Right atrium auricular region (tissue), 2 donors: ENCODE data around the gene GMCL2. TPM values are rescaled to one million over a fixed set of nuclear protein-coding genes. Genes with fewer than 3 reads are reported as not detected.

ENCODE experiments used
- DNase-seq: peaks from one replicate; pipeline ENCODE4 v3.0.0-alpha.2; 2019; ENCODE audit warnings: low spot score
- H3K27ac ChIP-seq, 2 donors: fragments of 200-600 bp; sonication (generic); 1 replicate in 1 of 2; 2 replicates in 1 of 2; pipeline ENCODE4 v1.5.1; 2016 to 2019
- H3K27me3 ChIP-seq, 2 donors: fragments of 200-600 bp; sonication (generic); one replicate each; pipeline versions ENCODE4 v1.5.1 to v1.6.0; 2017 to 2019
- H3K36me3 ChIP-seq: fragments of 200-600 bp; sonication (generic); one replicate; pipeline ENCODE4 v1.5.1; 2016
- H3K4me1 ChIP-seq, 2 donors: fragments of 200-600 bp; sonication (generic); one replicate each; pipeline versions ENCODE4 v1.5.1 to v1.6.0; 2017 to 2019
- H3K4me3 ChIP-seq, 2 donors: fragments of 200-600 bp; sonication (generic); 1 replicate in 1 of 2; 2 replicates in 1 of 2; pipeline ENCODE4 v1.5.1; 2017 to 2019; ENCODE audit warnings: mild to moderate bottlenecking in 1 of 2, moderate library complexity in 1 of 2
- H3K9me3 ChIP-seq, 2 donors: fragments of 200-600 bp; sonication (generic); one replicate each; pipeline ENCODE4 v1.5.1; 2019
- total RNA-seq, 2 donors: library from RNA; depleted of rRNA; stranded (reverse); fragments of >200 nt; gene quantifications; one replicate each; pipeline ENCODE4 v1.1.0, GENCODE V29; 2016
- TF ChIP-seq, protein P1 (sequence below), 2 donors: fragments of 200-600 bp; sonication (generic); IDR thresholded peaks; one replicate each; pipeline ENCODE4 v1.5.1; 2019; ENCODE audit warnings: antibody characterized with exemption in 2 of 2

GMCL2 gene
- total RNA-seq, 2 donors from 2014 or later = not detected

DNA sequence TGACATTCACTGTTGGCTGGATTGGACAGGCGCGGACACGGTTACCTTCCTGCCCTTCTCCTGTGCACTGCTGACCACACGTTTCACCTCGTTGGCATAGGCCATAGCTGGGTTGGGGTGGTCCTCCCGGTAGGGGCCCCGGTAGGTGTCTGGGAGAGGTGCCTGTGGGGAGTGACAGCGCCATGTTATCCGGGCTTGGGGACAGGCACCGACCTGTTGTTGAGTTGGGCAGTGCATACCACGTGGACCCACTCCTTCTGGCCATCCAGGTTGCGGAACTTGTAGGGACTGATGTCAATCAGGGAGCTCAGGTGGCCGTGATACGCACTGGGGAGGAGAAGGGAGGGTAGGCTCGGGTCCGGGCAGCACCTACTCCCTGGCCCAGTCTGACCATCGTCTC, 37.2 kb upstream of the GMCL2 start:
- H3K27me3 ChIP-seq = no peaks in the 10 kb centered on the region
- H3K27ac ChIP-seq = no peak overlapping the region
- peaks cover 36% of the 10 kb centered on the region for H3K36me3 ChIP-seq
- peaks cover 0 to 4% of the 10 kb centered on the region in 2 donors for H3K4me1 ChIP-seq
- H3K4me3 ChIP-seq = no peak overlapping the region
- H3K9me3 ChIP-seq = no peaks in the 10 kb centered on the region
- DNase-seq = no peak
- TF ChIP-seq, protein P1, sequence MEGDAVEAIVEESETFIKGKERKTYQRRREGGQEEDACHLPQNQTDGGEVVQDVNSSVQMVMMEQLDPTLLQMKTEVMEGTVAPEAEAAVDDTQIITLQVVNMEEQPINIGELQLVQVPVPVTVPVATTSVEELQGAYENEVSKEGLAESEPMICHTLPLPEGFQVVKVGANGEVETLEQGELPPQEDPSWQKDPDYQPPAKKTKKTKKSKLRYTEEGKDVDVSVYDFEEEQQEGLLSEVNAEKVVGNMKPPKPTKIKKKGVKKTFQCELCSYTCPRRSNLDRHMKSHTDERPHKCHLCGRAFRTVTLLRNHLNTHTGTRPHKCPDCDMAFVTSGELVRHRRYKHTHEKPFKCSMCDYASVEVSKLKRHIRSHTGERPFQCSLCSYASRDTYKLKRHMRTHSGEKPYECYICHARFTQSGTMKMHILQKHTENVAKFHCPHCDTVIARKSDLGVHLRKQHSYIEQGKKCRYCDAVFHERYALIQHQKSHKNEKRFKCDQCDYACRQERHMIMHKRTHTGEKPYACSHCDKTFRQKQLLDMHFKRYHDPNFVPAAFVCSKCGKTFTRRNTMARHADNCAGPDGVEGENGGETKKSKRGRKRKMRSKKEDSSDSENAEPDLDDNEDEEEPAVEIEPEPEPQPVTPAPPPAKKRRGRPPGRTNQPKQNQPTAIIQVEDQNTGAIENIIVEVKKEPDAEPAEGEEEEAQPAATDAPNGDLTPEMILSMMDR (IDR thresholded peaks at IDR 0.05) = no peak

DNA sequence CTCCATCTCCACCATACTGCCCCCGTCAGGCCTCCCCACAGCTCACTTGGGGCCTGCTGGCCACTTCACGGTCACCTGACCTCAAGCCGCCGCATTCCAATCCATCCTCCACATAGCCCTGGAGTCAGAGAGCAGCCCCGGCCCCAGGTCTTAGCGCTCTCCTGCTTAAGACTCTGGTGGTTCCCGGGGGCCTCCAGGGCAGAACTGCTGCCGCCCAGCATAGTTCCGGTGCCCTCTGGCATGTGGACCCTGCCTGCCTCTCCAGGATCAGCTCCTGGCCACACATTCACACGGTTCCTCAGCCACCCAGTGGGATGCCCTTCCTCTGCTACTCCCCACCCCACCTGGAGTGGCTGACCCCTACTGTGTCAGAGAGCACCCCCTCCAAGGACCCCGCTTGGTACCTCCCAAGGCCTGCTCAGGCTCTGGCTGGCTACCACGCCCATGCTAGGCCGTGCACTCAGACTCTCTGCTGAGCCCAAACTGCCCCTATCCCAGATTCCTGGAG, 36.7 kb upstream of the GMCL2 start:
- Histone ChIP-seq H3K27me3 (no peaks in the 10 kb centered on the region), H3K4me1 (peaks cover 0 to 4% of the 10 kb centered on the region in 2 donors), H3K36me3 (peaks cover 35% of the 10 kb centered on the region), H3K9me3 (no peaks in the 10 kb centered on the region), H3K4me3 (no peak overlapping the region), H3K27ac (no peak overlapping the region)
- TF ChIP-seq, protein P1 (IDR thresholded peaks at IDR 0.05) = no peak
- DNase-seq = no peak

DNA sequence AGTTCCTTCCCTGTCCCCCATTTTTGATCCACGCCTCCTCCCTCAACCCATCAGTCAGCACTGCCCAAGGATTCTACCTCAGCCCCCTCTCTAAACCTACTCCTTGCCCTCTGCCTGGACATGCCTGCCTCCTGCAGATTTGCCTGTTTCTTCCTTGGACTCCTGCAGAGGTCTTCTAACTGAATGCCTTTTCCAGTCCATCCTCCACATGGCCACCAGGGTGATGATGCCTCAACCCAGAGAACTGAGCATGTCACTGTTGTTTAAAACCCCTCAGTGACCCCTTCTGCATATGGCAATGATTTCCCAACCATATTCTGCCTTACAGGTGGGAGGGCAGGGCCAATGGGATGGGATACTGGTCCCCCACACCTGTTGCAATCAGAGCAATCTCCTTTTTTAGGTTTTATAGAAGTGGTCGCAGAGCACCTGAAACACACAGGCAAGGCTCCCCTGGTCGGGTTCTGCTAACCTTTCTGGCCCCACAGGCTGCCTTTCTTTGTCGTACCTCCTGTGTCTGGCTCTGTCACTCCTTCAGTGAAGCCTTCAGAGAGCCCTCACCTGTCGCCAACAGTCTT, 36.1 kb upstream of the GMCL2 start:
- Histone ChIP-seq H3K27ac (no peak overlapping the region), H3K4me3 (no peak overlapping the region), H3K9me3 (no peaks in the 10 kb centered on the region), H3K4me1 (peaks cover 0 to 4% of the 10 kb centered on the region in 2 donors), H3K36me3 (peaks cover 35% of the 10 kb centered on the region), H3K27me3 (no peaks in the 10 kb centered on the region)
- no peak for DNase-seq
- TF ChIP-seq, protein P1 (IDR thresholded peaks at IDR 0.05) = no peak

DNA sequence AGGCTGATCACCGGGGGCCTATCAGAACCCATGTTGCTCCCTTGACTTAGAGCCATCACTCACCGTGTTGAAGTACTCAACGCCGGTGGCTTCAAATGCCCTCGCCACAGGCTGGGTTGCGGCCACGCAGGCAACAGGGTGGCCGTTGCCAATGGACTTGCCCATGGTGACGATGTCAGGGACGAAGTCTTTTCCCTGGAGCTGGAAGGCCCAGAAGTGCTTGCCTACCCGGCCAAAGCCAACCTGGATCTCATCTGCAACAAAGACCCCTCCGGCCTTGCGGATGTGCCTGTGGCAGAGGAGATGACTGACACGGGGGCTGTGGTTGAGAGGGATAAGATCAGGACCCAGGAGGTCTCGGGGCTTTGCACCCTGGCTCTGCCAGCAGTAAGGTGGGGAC, 35.1 kb upstream of the GMCL2 start:
- Histone ChIP-seq H3K4me3 (no peak overlapping the region), H3K27me3 (no peaks in the 10 kb centered on the region), H3K4me1 (peaks cover 0 to 4% of the 10 kb centered on the region in 2 donors), H3K27ac (no peak overlapping the region), H3K36me3 (peaks cover 27% of the 10 kb centered on the region), H3K9me3 (no peaks in the 10 kb centered on the region)
- DNase-seq = no peak
- TF ChIP-seq, protein P1 (IDR thresholded peaks at IDR 0.05) = no peak

DNA sequence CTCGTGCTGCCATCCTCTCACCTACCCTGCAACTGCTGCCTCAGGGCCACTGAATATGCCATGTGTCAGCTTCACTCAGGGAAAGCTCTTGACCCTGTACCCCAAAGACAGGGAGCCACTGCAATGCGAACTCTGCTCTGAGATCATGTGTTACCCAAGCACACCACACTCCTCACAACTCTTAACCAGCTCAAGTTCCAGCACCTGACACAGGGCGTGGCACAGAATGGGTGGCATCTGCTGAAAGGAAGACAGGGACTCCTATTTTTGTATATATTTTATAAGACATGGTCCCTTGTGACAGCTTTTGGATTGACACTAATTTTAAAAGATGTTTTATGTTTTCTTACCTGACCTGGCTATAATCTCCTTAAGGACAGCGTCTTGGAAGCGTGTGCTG, 34.7 kb upstream of the GMCL2 start:
- Histone ChIP-seq H3K27ac (no peak overlapping the region), H3K4me3 (no peak overlapping the region), H3K27me3 (no peaks in the 10 kb centered on the region), H3K4me1 (peaks cover 0 to 4% of the 10 kb centered on the region in 2 donors), H3K9me3 (no peaks in the 10 kb centered on the region), H3K36me3 (peaks cover 24% of the 10 kb centered on the region)
- TF ChIP-seq, protein P1 (IDR thresholded peaks at IDR 0.05) = no peak
- DNase-seq = no peak

DNA sequence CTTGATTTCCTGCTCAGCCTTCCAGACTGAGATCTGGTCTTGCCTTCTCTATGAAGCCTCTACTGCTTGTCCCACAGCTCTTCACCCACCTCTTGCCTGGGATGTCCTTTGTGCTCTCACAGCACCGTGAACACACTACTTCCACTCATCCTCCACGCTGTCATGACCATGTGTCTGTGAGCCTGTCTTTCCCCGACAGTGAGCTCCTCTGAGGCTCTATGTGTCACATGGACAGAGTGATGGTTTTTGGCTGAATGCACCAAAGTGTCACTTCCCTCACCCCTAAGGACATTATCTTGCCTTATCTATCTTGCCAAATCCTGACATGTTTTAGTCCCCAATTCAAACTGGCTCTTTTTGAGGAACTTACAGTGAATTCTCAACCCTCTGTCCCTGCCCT, 34.1 kb upstream of the GMCL2 start:
- Histone ChIP-seq H3K27ac (no peak overlapping the region), H3K9me3 (no peaks in the 10 kb centered on the region), H3K4me3 (no peak overlapping the region), H3K4me1 (peaks cover 0 to 4% of the 10 kb centered on the region in 2 donors), H3K36me3 (peaks cover 29% of the 10 kb centered on the region), H3K27me3 (no peaks in the 10 kb centered on the region)
- no peak for DNase-seq
- TF ChIP-seq, protein P1 (IDR thresholded peaks at IDR 0.05) = no peak
